Measurements from ENCODE around the gene CAMTA1.

Gene CAMTA1

GRCh38 chr1:7639435-7640131 is 854.3 kb downstream of the CAMTA1 start:
- DNase-seq = no peak

DNA sequence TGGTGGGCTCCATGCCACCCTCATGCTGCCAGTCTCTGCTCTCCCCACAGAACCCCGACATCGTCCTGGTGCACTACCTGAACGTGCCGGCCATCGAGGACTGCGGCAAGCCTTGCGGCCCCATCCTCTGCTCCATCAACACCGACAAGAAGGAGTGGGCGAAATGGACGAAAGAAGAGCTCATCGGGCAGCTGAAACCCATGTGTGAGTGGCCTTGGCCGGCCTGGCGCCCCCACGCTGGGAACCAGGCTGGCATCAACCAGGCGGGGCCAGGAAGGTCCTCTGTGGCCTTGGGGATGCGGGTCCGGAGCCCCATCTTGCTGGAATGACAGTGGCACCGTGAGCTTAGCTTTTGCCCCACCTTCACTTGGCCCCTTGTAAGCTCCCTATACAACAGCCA is 855.1 kb downstream of the CAMTA1 start:
- DNase-seq = no peak

GRCh38 chr1:7640920-7641585 is 855.8 kb downstream of the CAMTA1 start:
- DNase-seq = no peak

- DNase-seq = no peak
Observed at GRCh38 chr1:7641587-7642417, 856.5 kb downstream of the CAMTA1 start.

GRCh38 chr1:7642418-7642704 is 857.1 kb downstream of the CAMTA1 start:
- no peak for DNase-seq

- DNase-seq = no peak
Observed at GRCh38 chr1:7642781-7643529, 857.7 kb downstream of the CAMTA1 start.

DNA sequence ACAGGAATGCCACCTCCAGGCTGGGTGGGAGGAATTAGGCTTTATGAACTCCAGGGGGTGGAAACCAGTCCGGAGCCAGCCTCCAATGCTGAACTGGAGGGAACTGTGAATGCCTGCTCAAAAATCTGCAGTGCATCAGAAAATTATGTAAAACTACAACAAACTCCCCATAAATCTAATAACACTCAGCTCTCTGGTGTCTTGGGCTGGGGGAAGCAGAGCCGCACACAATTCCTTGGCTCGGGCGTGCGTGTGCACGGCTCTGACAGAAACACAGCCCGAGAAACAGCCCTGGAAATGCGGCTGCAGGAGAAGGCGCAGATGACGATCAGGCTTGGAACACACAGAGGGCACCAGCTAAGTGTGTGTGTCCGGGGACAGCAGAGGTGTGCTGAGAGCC is 858.3 kb downstream of the CAMTA1 start:
- no peak for DNase-seq

- no peak for DNase-seq
Observed at GRCh38 chr1:7644086-7644485, 858.8 kb downstream of the CAMTA1 start.

DNA sequence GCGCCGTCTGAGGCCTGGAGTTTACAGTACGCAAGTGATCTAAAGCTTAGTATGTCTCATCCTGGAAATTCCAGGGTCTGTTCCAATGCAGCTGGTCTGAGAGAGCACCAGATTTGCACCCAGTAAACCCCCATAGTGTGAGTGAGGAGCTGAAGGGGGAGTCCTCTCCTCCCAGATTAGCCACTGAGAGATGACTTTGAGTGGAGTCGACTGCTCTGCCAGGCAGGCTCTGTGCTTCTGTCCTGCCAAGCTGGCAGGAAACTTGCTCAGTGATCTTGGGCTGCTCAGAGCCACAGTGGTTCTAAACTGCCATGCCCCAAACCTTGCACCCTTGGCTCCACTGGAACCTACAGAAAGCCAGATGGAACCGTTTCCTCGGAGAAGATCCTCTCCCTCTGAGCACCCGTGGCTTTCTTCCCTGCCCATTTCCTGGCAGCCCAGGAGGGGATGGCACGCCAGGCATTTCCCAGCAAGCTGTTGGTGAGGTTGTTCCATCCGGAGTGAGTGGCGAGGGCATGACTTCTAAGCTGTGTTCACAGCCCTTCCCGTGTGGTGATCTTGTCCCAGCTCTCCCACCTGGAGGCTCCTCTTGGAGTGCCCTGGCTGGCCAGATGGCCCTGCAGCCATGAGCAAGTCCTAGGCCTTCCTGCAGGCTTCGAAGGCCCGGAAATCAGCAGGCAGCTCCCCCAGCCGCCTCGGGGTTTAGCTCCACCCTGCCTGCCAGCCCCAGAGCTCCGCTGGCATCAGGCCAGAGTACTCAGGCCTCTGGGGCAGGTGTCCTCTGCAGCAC is 859.9 kb downstream of the CAMTA1 start:
- no peak for DNase-seq

DNA sequence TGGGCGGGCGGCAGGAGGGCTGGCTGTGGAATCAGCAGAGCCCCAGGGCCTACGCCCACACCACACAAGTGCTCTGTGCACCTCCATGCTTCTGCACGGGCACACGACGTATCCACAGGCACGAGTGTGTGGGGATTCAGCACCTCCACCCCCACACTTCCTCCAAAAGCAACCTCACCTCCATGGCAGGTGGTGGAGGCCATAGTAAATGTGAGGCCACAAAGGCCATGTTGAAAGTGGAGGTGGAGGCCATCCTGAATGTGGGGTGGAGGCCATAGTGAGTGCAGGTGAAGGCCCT is 860.4 kb downstream of the CAMTA1 start:
- no peak for DNase-seq

GRCh38 chr1:7646164-7646563 is 860.9 kb downstream of the CAMTA1 start:
- DNase-seq = no peak

- DNase-seq = peak; percentile 43
Observed at GRCh38 chr1:7646981-7647901, 862.0 kb downstream of the CAMTA1 start.

GRCh38 chr1:7648761-7649384 is 863.6 kb downstream of the CAMTA1 start:
- no peak for DNase-seq

- no peak for DNase-seq
Observed at GRCh38 chr1:7650801-7651200, 865.5 kb downstream of the CAMTA1 start.

DNA sequence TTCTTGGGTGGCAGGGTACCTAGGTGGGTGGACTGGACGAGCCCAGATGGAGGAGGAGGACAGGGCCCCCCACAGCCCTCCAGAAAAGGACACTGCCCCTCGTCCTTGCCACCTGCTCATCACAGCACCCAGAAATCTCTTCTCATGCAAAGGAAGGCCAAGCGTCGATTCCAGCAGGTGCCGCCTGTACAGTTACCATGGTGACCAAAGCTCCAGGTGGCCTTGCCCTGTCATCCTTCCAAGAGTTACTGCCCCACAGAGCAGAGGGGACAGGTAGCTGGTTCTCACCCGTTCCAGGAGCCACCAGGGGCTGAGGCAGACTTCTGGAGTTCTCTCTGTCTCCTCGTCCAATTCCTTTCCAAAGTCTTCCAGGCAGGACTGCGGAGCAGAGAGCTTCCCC is 865.9 kb downstream of the CAMTA1 start:
- DNase-seq = no peak

- no peak for DNase-seq
Observed at GRCh38 chr1:7652061-7652460, 866.8 kb downstream of the CAMTA1 start.

DNA sequence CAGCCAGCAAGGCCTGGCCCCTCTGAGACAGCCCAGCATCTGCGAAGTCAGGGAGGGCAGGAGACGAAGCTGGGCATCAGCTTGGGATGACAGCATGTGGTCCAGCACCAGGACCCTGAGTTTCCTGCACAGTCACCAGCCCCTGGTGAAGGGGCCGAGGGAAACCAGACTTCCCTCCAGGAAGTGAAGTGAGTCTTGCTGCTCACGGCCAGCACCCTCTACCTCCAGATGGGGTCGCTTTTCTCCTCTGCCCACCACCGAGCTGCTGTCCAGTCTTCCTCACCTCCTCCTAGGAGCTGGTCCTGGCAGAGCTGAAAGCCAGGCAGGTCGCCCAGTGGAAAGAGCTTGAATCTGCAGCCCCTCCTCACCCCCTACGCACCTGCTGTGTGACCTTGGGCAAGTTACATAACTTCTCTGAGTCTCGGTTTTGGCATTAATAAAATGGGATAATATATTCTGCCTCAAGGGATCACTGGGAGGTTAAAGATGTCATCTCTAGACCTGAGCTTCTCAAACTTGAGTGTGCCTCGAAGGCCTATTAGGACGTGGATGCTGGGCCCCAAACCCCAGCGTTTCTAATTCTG is 867.4 kb downstream of the CAMTA1 start:
- no peak for DNase-seq

GRCh38 chr1:7654725-7655124 is 869.5 kb downstream of the CAMTA1 start:
- no peak for DNase-seq

DNA sequence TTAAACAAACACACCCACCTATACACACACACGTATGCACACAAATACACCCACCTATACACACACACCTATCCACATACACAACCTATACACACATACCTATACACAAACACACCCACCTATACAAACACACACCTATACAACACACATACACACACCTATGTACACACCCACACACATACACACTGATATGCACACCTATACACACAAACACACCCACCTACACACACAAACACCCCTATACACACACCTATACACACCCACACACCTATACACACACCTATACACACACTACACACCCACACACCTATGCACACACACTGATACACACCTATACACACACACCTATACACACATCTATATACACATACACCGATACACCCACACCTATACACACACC is 870.1 kb downstream of the CAMTA1 start:
- DNase-seq = no peak

GRCh38 chr1:7656557-7657215 is 871.4 kb downstream of the CAMTA1 start:
- DNase-seq = no peak
